Left ventricle myocardium inferior (tissue), 1 donor: ENCODE data around the gene HNF1A. TPM values are rescaled to one million over a fixed set of nuclear protein-coding genes. Genes with fewer than 3 reads are reported as not detected.

ENCODE experiments used
- DNase-seq: peaks from one replicate; pipeline ENCODE4 v3.0.0-alpha.2; 2020
- H3K27ac ChIP-seq: fragments of 200-600 bp; replicated peaks from 2 replicates; pipeline ENCODE4 v1.8.0; 2021
- H3K27me3 ChIP-seq: fragments of 200-600 bp; 2 replicates; pipeline ENCODE4 v1.8.0; 2021; ENCODE audit warnings: low read depth
- H3K36me3 ChIP-seq: fragments of 200-600 bp; 2 replicates; pipeline ENCODE4 v1.8.0; 2021
- H3K4me1 ChIP-seq: fragments of 200-600 bp; 2 replicates; pipeline ENCODE4 v1.8.0; 2021
- H3K4me3 ChIP-seq: fragments of 200-600 bp; 2 replicates; pipeline ENCODE4 v1.8.0; 2021; ENCODE audit warnings: mild to moderate bottlenecking, moderate library complexity
- H3K9me3 ChIP-seq: fragments of 200-600 bp; replicated peaks from 2 replicates; pipeline ENCODE4 v1.8.0; 2021
- CTCF ChIP-seq: fragments of 200-600 bp; IDR thresholded peaks from 2 replicates; pipeline ENCODE4 v1.8.0; 2021; ENCODE audit warnings: antibody characterized with exemption, mild to moderate bottlenecking, borderline replicate concordance
- intact Hi-C: fragments of 100-400 bp; cut with micrococcal nuclease; formaldehyde crosslinking; loops from one replicate; pipeline ENCODE4 v1.11.0; 2022
- total RNA-seq: library from RNA; stranded (reverse); fragmentation: NEBNext Ultra II Directional; extraction: Animal tissue kit (Norgen Biotek cat#: 25700); gene quantifications from one replicate; pipeline ENCODE4 v1.2.1, GENCODE V29; 2021
- donor health status: DM: no; HTN: yes; CAD: no; lungs with severe emphysema.

Gene HNF1A
- total RNA-seq, 1 donor from 2014 or later, result not detected

- H3K4me1 ChIP-seq, result no peaks in the 10 kb centered on the region
- intact Hi-C loops, result no loop called here
- H3K9me3 ChIP-seq, result no peaks in the 10 kb centered on the region
- no peak overlapping the region for H3K27ac ChIP-seq
- H3K4me3 ChIP-seq, result no peak overlapping the region
- TF ChIP-seq CTCF, result no peak
- H3K36me3 ChIP-seq, result no peaks in the 10 kb centered on the region
- H3K27me3 ChIP-seq, result peaks cover 20% of the 10 kb centered on the region
- DNase-seq, result no peak
Observed at GRCh38 chr12:120984351-120984898, 6.1 kb downstream of the HNF1A start.

- Histone ChIP-seq H3K36me3 (no peaks in the 10 kb centered on the region), H3K4me1 (no peaks in the 10 kb centered on the region), H3K27ac (no peak overlapping the region), H3K9me3 (no peaks in the 10 kb centered on the region), H3K4me3 (no peak overlapping the region), H3K27me3 (no peaks in the 10 kb centered on the region)
- intact Hi-C loops, result no loop called here
- no peak for TF ChIP-seq CTCF
- DNase-seq, result no peak
Observed at GRCh38 chr12:120988234-120988633, 9.9 kb downstream of the HNF1A start.

GRCh38 chr12:120988658-120989057 lies 10.3 kb downstream of the HNF1A start:
- intact Hi-C loops, result no loop called here
- H3K36me3 ChIP-seq, result no peaks in the 10 kb centered on the region
- no peaks in the 10 kb centered on the region for H3K27me3 ChIP-seq
- H3K27ac ChIP-seq, result no peak overlapping the region
- no peaks in the 10 kb centered on the region for H3K4me1 ChIP-seq
- H3K4me3 ChIP-seq, result no peak overlapping the region
- no peaks in the 10 kb centered on the region for H3K9me3 ChIP-seq
- no peak for TF ChIP-seq CTCF
- DNase-seq, result no peak

GRCh38 chr12:120989687-120990086 lies 11.3 kb downstream of the HNF1A start:
- TF ChIP-seq CTCF, result no peak
- Histone ChIP-seq H3K4me1 (no peaks in the 10 kb centered on the region), H3K36me3 (no peaks in the 10 kb centered on the region), H3K27ac (no peak overlapping the region), H3K4me3 (no peak overlapping the region), H3K9me3 (no peaks in the 10 kb centered on the region), H3K27me3 (no peaks in the 10 kb centered on the region)
- intact Hi-C loops, result no loop called here
- DNase-seq, result no peak

GRCh38 chr12:120990487-120991055 lies 12.2 kb downstream of the HNF1A start:
- Histone ChIP-seq H3K27me3 (peaks cover 4% of the 10 kb centered on the region), H3K4me3 (no peak overlapping the region), H3K4me1 (no peaks in the 10 kb centered on the region), H3K27ac (no peak overlapping the region), H3K9me3 (no peaks in the 10 kb centered on the region), H3K36me3 (no peaks in the 10 kb centered on the region)
- intact Hi-C loops, result no loop called here
- no peak for DNase-seq
- TF ChIP-seq CTCF, result no peak
